Activated T-helper 1 cell treated with anti-CD3 and anti-CD28 coated beads, Interleukin-12 subunit alpha, Interleukin-12 subunit beta, Interleukin-2, Interleukin-4 antibody, amounts not matched to agents 30 ng/mL and 10 ng/mL and 1 ng/mL, durations not matched to agents 14 hours and 24 hours and 36 hours (primary cell): Measurements from ENCODE around the gene TNFSF13. TPM values are rescaled to one million over a fixed set of nuclear protein-coding genes. Genes with fewer than 3 reads are reported as not detected.

Source experiments
- DNase-seq: peaks from one replicate; pipeline ENCODE4 v3.0.0; 2021; ENCODE audit warnings: low spot score
- H3K27ac Mint-ChIP-seq: one replicate; pipeline ENCODE4 v1.8.0; 2021; ENCODE audit warnings: mild to moderate bottlenecking, mixed read lengths
- H3K27me3 Mint-ChIP-seq: one replicate; pipeline ENCODE4 v1.8.0; 2022; ENCODE audit warnings: mild to moderate bottlenecking, moderate library complexity, mixed read lengths; ENCODE audit not compliant: insufficient read depth
- H3K36me3 Mint-ChIP-seq: one replicate; pipeline ENCODE4 v1.8.0; 2021; ENCODE audit warnings: low read depth, mixed read lengths
- H3K4me1 Mint-ChIP-seq: one replicate; pipeline ENCODE4 v1.8.0; 2021; ENCODE audit warnings: low read depth, mixed read lengths
- H3K4me3 Mint-ChIP-seq: one replicate; pipeline ENCODE4 v1.8.0; 2021; ENCODE audit warnings: mild to moderate bottlenecking, moderate library complexity, mixed read lengths
- H3K9me3 Mint-ChIP-seq: one replicate; pipeline ENCODE4 v1.8.0; 2021; ENCODE audit warnings: mixed read lengths
- intact Hi-C: fragments of 100-400 bp; cut with micrococcal nuclease; formaldehyde crosslinking; loops from one replicate; pipeline ENCODE4 v1.15.1; 2024
- total RNA-seq: library from RNA; stranded (reverse); gene quantifications from 2 replicates; pipeline ENCODE4 v1.2.3, GENCODE V29; 2022

TNFSF13 gene, protein sequence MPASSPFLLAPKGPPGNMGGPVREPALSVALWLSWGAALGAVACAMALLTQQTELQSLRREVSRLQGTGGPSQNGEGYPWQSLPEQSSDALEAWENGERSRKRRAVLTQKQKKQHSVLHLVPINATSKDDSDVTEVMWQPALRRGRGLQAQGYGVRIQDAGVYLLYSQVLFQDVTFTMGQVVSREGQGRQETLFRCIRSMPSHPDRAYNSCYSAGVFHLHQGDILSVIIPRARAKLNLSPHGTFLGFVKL
- 2.2 and 3.3 TPM in 2 replicates for total RNA-seq

DNA sequence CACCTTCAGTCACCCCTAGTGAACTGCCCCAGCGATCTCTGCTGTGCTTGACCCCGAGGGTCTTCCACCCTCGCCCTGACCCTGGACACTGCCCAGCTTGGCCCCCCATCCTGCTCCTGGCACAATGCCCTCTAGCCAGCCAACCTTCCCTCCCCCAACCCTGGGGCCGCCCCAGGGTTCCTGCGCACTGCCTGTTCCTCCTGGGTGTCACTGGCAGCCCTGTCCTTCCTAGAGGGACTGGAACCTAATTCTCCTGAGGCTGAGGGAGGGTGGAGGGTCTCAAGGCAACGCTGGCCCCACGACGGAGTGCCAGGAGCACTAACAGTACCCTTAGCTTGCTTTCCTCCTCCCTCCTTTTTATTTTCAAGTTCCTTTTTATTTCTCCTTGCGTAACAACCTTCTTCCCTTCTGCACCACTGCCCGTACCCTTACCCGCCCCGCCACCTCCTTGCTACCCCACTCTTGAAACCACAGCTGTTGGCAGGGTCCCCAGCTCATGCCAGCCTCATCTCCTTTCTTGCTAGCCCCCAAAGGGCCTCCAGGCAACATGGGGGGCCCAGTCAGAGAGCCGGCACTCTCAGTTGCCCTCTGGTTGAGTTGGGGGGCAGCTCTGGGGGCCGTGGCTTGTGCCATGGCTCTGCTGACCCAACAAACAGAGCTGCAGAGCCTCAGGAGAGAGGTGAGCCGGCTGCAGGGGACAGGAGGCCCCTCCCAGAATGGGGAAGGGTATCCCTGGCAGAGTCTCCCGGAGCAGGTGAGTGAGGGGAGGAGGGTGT, at the start of gene TNFSF13:
TSS of gene TNFSF13 (plus strand) at position 207 of the 776 bp plus-strand sequence. CDS start at position 497, 290 bp downstream.
- Mint-ChIP-seq H3K27me3 (no peaks in the 10 kb centered on the region), H3K36me3 (peaks cover 22% of the 10 kb centered on the region), H3K4me1 (peaks cover 64% of the 10 kb centered on the region), H3K9me3 (no peaks in the 10 kb centered on the region), H3K27ac (peak within 1 kb of the TSS; percentile 66), H3K4me3 (peak within 1 kb of the TSS; percentile 60)
- intact Hi-C loops: no loop called here
- no peak for DNase-seq

DNA sequence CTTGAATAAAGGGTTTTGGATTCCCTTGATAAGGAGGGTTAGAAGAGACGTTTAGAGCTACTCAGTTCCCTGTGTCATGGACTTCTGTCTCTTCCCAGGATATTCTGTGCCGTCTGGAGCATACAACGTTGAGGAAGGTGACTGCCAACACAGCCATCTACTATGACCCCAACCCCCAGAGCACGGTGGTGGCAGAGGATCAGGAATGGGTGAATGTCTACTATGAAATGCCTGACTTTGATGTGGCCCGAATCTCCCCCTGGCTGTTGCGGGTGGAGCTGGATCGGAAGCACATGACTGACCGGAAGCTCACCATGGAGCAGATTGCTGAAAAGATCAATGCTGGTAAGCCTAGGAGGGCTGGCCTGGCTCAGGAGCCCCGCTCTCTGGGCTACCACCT, 49.7 kb upstream of the TNFSF13 start:
- no peaks in the 10 kb centered on the region for H3K27me3 Mint-ChIP-seq
- H3K9me3 Mint-ChIP-seq: no peaks in the 10 kb centered on the region
- H3K36me3 Mint-ChIP-seq: peaks cover 67% of the 10 kb centered on the region
- intact Hi-C loops: no loop called here
- no peak overlapping the region for H3K27ac Mint-ChIP-seq
- no peaks in the 10 kb centered on the region for H3K4me1 Mint-ChIP-seq
- no peak for DNase-seq
- H3K4me3 Mint-ChIP-seq: no peak overlapping the region

DNA sequence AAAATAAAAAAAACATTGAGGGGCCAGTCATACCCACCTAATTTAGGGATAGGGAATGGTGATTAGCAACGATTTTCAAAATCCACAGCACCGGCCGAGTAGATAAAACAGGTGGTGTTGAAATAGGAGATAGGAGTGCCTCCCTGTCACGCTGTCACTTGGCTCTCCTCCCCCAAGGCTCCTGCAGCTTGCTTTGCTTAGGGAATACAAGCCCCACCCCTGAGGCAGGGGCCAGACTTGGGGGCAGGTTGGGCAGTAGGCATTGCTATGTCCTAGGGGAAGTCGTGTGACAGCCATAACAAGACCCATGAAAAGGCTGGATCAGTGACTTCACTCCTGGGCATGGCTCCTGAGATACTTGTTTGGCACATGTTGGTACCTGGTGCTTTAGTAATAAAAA, 48.6 kb upstream of the TNFSF13 start:
- Mint-ChIP-seq H3K27ac (no peak overlapping the region), H3K4me3 (no peak overlapping the region), H3K4me1 (no peaks in the 10 kb centered on the region), H3K27me3 (no peaks in the 10 kb centered on the region), H3K36me3 (peaks cover 63% of the 10 kb centered on the region), H3K9me3 (no peaks in the 10 kb centered on the region)
- DNase-seq: no peak
- intact Hi-C loops: no loop called here

DNA sequence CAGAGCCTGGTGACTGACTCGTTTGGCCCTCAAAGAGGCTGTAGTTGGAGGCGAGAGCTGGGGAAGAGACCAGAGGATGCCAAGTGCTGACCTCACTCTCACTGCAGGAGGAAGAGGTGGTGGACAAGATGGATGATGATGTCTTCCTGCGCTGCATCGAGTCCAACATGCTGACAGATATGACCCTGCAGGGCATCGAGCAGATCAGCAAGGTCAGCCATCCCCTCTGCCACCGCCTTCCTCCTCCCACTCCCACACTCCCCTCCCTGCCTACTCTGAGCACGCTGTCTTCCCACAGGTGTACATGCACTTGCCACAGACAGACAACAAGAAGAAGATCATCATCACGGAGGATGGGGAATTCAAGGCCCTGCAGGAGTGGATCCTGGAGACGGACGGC, 47.4 kb upstream of the TNFSF13 start:
- H3K9me3 Mint-ChIP-seq: no peaks in the 10 kb centered on the region
- H3K4me1 Mint-ChIP-seq: no peaks in the 10 kb centered on the region
- no peaks in the 10 kb centered on the region for H3K27me3 Mint-ChIP-seq
- intact Hi-C loops: no loop called here
- peaks cover 59% of the 10 kb centered on the region for H3K36me3 Mint-ChIP-seq
- H3K4me3 Mint-ChIP-seq: no peak overlapping the region
- DNase-seq: no peak
- H3K27ac Mint-ChIP-seq: no peak overlapping the region

DNA sequence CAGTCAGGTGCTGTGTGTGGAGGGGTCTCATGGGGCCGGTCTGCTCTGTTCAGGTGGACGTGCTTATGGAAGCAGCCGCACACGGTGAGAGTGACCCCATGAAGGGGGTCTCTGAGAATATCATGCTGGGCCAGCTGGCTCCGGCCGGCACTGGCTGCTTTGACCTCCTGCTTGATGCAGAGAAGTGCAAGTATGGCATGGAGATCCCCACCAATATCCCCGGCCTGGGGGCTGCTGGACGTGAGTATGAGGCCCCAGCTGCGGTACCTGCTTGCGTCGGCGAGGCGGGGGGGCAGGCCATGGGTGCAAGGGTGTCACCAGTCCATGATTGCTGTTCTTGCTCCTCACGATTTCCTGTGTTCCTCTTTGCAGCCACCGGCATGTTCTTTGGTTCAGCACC, 46.4 kb upstream of the TNFSF13 start:
- Mint-ChIP-seq H3K36me3 (peaks cover 52% of the 10 kb centered on the region), H3K27me3 (no peaks in the 10 kb centered on the region), H3K27ac (no peak overlapping the region), H3K4me1 (no peaks in the 10 kb centered on the region), H3K9me3 (no peaks in the 10 kb centered on the region), H3K4me3 (no peak overlapping the region)
- no peak for DNase-seq
- intact Hi-C loops: no loop called here

DNA sequence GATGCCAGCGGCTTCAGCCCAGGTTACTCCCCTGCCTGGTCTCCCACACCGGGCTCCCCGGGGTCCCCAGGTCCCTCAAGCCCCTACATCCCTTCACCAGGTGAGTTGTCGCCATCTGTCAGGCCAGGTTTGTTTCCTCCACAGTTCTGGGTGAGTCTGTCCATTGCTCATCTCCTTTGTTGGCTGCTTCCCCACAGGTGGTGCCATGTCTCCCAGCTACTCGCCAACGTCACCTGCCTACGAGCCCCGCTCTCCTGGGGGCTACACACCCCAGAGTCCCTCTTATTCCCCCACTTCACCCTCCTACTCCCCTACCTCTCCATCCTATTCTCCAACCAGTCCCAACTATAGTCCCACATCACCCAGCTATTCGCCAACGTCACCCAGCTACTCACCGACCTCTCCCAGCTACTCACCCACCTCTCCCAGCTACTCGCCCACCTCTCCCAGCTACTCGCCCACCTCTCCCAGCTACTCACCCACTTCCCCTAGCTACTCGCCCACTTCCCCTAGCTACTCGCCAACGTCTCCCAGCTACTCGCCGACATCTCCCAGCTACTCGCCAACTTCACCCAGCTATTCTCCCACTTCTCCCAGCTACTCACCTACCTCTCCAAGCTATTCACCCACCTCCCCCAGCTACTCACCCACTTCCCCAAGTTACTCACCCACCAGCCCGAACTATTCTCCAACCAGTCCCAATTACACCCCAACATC, 45.6 kb upstream of the TNFSF13 start:
- H3K9me3 Mint-ChIP-seq: no peaks in the 10 kb centered on the region
- no peak overlapping the region for H3K4me3 Mint-ChIP-seq
- H3K27ac Mint-ChIP-seq: no peak overlapping the region
- no peaks in the 10 kb centered on the region for H3K4me1 Mint-ChIP-seq
- no peaks in the 10 kb centered on the region for H3K27me3 Mint-ChIP-seq
- H3K36me3 Mint-ChIP-seq: peaks cover 47% of the 10 kb centered on the region
- DNase-seq: no peak
- intact Hi-C loops: no loop called here

DNA sequence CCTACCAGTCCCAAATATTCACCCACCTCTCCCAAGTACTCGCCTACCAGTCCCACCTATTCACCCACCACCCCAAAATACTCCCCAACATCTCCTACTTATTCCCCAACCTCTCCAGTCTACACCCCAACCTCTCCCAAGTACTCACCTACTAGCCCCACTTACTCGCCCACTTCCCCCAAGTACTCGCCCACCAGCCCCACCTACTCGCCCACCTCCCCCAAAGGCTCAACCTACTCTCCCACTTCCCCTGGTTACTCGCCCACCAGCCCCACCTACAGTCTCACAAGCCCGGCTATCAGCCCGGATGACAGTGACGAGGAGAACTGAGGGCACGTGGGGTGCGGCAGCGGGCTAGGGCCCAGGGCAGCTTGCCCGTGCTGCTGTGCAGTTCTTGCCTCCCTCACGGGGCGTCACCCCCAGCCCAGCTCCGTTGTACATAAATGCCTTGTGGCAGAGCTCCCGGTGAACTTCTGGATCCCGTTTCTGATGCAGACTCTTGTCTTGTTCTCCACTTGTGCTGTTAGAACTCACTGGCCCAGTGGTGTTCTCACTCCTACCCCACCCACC, 44.6 kb upstream of the TNFSF13 start:
- DNase-seq: no peak
- H3K36me3 Mint-ChIP-seq: peaks cover 37% of the 10 kb centered on the region
- H3K9me3 Mint-ChIP-seq: no peaks in the 10 kb centered on the region
- intact Hi-C loops: loop anchor here (1.0 kb wide), 1 partner anchor 47 kb away; the partner anchor contains the start of gene SENP3
- H3K27me3 Mint-ChIP-seq: no peaks in the 10 kb centered on the region
- no peak overlapping the region for H3K27ac Mint-ChIP-seq
- no peak overlapping the region for H3K4me3 Mint-ChIP-seq
- H3K4me1 Mint-ChIP-seq: no peaks in the 10 kb centered on the region

DNA sequence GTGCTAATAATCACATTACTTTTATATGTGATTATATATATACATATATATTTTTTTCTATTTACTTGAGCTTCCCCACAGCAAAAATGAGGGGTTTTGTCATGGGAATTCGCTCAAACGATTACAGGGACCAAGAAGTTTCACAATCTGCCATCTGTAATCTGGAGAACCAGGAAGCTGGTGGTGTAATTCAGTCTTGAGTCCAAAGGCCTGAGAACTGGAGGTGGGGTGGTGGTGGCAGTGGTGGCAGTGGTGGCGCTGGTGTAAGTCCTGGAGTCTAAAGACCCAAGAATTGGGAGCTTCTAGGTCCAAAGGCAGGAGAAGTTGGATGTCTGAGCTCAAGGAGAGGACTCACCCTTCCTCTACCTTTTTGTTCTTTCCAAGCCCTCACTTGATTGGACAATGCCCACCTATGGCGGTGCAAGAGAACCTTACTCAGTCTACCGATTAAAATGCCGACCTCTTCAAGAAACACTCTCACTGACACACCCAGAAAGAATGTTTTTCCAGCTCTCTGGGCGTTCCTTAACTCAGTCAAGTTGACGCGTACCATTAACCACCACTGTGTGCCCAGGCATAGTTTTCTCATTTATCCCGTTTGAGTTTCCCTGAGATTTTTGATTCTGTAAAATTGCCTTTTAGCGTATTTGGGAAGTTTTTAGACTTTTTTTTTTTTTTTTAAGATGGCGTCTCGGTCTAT, 42.5 kb upstream of the TNFSF13 start:
- DNase-seq: no peak

DNA sequence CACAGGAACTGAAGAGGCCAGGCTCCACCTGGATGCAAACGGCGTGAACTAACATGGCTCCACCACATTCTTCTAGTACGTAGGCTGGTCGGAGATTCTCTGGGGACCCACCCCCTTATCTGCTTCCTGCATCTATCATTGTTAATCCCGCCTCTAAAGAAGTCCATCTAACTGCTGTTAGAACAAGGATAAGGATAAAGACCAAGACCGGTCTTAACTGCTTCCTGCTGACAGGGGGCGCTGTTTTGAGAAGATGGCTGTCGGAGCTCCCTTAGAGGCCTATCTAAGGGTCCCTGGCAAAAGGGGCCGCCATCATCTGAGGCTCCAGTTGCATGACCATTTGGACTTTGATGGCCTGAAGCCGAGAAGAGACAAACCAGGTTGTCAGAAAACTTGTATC, 35.5 kb upstream of the TNFSF13 start:
- peak; percentile 29 for DNase-seq
- intact Hi-C loops: loop anchor here (1.0 to 2.0 kb wide), 2 partner anchors 38 to 164 kb away; partner anchors contain the start of genes SENP3 and TP53
- H3K27me3 Mint-ChIP-seq: no peaks in the 10 kb centered on the region
- H3K4me3 Mint-ChIP-seq: no peak overlapping the region
- H3K36me3 Mint-ChIP-seq: no peaks in the 10 kb centered on the region
- H3K27ac Mint-ChIP-seq: no peak overlapping the region
- H3K9me3 Mint-ChIP-seq: peaks cover 10% of the 10 kb centered on the region
- H3K4me1 Mint-ChIP-seq: no peaks in the 10 kb centered on the region

More for the DNA sequence above, 42.5 kb upstream of the TNFSF13 start:
- Mint-ChIP-seq H3K27ac (peak overlapping the region; percentile 40), H3K36me3 (peaks cover 24% of the 10 kb centered on the region), H3K4me1 (no peaks in the 10 kb centered on the region), H3K9me3 (no peaks in the 10 kb centered on the region), H3K27me3 (no peaks in the 10 kb centered on the region), H3K4me3 (no peak overlapping the region)
- intact Hi-C loops: no loop called here

DNA sequence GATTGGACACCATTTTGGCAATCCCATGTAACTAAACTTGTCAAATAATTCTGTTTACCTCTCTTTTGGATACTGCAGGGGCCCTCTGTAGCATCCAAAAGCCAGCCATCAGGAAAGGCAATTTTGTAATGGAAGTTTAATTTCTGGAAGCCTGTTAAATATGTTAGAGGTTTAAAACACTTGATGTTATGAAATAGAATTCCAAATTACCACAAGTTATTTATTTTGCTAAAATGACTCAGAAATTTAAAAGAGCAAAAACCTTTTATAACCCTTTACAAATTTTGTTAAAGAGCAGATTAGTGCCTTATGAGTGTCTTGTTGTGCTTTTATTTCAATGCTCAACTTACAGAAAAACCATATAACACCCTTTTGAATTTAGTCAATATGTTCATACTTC, 29.7 kb upstream of the TNFSF13 start:
- Mint-ChIP-seq H3K4me1 (no peaks in the 10 kb centered on the region), H3K27ac (no peak overlapping the region), H3K36me3 (peaks cover 4% of the 10 kb centered on the region), H3K27me3 (no peaks in the 10 kb centered on the region), H3K4me3 (no peak overlapping the region), H3K9me3 (peaks cover 20% of the 10 kb centered on the region)
- no peak for DNase-seq
- intact Hi-C loops: no loop called here

DNA sequence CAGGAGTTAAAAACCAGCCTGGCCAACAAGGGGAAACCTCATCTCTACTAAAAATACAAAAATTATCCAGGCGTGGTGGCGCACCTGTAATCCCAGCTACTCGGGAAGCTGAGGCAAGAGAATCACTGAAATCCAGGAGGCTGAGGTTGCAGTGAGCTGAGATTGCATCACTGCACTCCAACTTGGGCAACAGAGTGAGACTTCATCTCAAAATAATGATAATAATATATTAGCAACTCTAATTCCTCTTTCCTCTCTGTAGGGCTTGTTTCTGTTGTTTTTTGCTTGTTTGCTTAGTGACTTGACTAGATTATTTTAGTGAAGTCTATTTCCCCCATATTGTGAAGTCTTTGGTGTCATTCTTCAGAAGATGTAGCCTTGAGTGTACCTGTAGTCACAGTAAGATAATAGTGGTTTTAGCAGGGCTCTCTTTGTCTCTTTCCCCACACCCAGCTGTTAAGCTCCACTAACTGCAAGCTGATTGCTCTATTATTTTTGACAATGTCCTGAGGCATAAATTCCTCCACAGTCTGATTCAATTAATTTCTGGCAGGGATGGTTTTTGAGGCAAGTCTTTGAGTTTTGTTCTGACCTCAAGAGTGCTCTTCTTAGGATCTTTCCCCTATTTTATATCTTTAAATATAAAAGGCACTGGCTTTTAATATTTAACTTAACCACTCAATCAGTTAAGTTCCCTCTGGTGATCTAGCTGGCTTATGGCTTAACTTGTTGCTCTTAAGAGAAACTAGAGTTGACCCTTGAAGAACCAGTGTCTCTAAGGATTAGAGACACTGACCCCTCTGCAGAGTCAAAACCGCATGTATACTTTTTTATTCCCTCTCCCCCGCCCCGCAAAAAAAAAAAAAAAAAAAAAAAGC, 28.3 kb upstream of the TNFSF13 start:
- no peak for DNase-seq
- Mint-ChIP-seq H3K4me3 (no peak overlapping the region), H3K27me3 (no peaks in the 10 kb centered on the region), H3K9me3 (peaks cover 20% of the 10 kb centered on the region), H3K27ac (no peak overlapping the region), H3K36me3 (peaks cover 4% of the 10 kb centered on the region), H3K4me1 (no peaks in the 10 kb centered on the region)
- intact Hi-C loops: no loop called here

DNA sequence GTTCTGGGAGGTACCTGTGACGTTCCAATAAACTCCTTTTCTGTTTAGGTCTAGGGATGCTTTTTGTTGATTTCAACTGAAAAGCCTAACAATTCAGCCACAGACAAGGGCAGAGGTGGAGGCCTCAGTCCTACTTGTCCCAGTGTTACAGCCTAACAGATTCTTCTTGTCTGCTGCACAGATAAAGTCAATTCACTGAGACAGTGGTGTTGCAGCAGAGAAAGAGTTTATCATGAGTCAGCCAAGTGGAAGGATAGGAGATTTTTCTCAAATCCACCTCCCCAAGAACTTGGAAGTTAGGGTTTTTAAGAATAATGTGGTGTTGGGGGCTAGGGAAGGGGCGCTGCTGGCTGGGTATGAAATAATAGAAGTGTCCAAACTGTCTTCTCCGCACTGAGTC, 20.5 kb upstream of the TNFSF13 start:
- DNase-seq: no peak
- Mint-ChIP-seq H3K4me1 (no peaks in the 10 kb centered on the region), H3K27ac (no peak overlapping the region), H3K9me3 (peaks cover 13% of the 10 kb centered on the region), H3K27me3 (peaks cover 9% of the 10 kb centered on the region), H3K4me3 (no peak overlapping the region), H3K36me3 (no peaks in the 10 kb centered on the region)
- intact Hi-C loops: no loop called here
